SW 1271 (cell line): ENCODE results near the gene LHX8.
"Not testable (repeated sequence)": the region's sequence is repeated elsewhere in the genome, so short reads cannot be mapped to it uniquely, and the experiment has no call there.

Experiments
- DNase-seq, 2 experiments: peaks; one replicate each; lab custom pipeline; 2025; lab: John Stamatoyannopoulos, UW

The LHX8 gene

GRCh38 chr1:75132812-75133619 is 1.2 kb upstream of the LHX8 start:
- DNase-seq: no peak

- DNase-seq: no peak
These were observed 722 bp downstream of the LHX8 start for GRCh38 chr1:75134647-75135572.

GRCh38 chr1:75135573-75136194 is 1.5 kb downstream of the LHX8 start:
- no peak for DNase-seq

- no peak for DNase-seq
These were observed 2.1 kb downstream of the LHX8 start for GRCh38 chr1:75136195-75136815.

GRCh38 chr1:75136921-75137641 is 2.9 kb downstream of the LHX8 start:
- no peak for DNase-seq

- no peak for DNase-seq
These were observed 17.9 kb downstream of the LHX8 start for GRCh38 chr1:75152092-75152491.

- no peak for DNase-seq
These were observed 25.0 kb downstream of the LHX8 start for GRCh38 chr1:75159154-75159553.

- no peak for DNase-seq
These were observed 31.1 kb downstream of the LHX8 start for GRCh38 chr1:75165264-75165663.

- no peak for DNase-seq
These were observed 32.6 kb downstream of the LHX8 start for GRCh38 chr1:75166821-75167220.

- no peak for DNase-seq
These were observed 35.8 kb downstream of the LHX8 start for GRCh38 chr1:75170011-75170410.

GRCh38 chr1:75170981-75171380 is 36.8 kb downstream of the LHX8 start:
- no peak for DNase-seq

GRCh38 chr1:75171876-75172275 is 37.7 kb downstream of the LHX8 start:
- no peak for DNase-seq

- no peak for DNase-seq
These were observed 38.4 kb downstream of the LHX8 start for GRCh38 chr1:75172556-75172955.

- no peak for DNase-seq
These were observed 40.0 kb downstream of the LHX8 start for GRCh38 chr1:75174031-75174760.

- DNase-seq: not testable (repeated sequence)
These were observed 47.2 kb downstream of the LHX8 start for GRCh38 chr1:75181214-75181955.

GRCh38 chr1:75188892-75189291 is 54.7 kb downstream of the LHX8 start:
- DNase-seq: no peak

GRCh38 chr1:75198163-75198562 is 64.0 kb downstream of the LHX8 start:
- no peak for DNase-seq

GRCh38 chr1:75198761-75199160 is 64.6 kb downstream of the LHX8 start:
- no peak for DNase-seq

GRCh38 chr1:75202751-75203150 is 68.6 kb downstream of the LHX8 start:
- no peak for DNase-seq
